Esophagus muscularis mucosa (tissue), 4 donors: ENCODE measurements around the gene GTF2H4. TPM values are rescaled to one million over a fixed set of nuclear protein-coding genes. Genes with fewer than 3 reads are reported as not detected.

Source experiments
- DNase-seq: peaks from one replicate; pipeline ENCODE4 v3.0.0-alpha.2; 2017; ENCODE audit errors: extremely low spot score
- H3K27ac ChIP-seq, 4 donors: fragments of 200-600 bp; sonication (generic); replicated peaks in 1 of 4; 1 replicate in 3 of 4; 2 replicates in 1 of 4; pipeline ENCODE4 v1.5.1; 2016 to 2019; ENCODE audit warnings: mild to moderate bottlenecking in 1 of 4
- H3K27me3 ChIP-seq, 4 donors: fragments of 200-600 bp; sonication (generic); one replicate each; pipeline versions ENCODE4 v1.5.1 to v1.6.0; 2016 to 2019
- H3K36me3 ChIP-seq, 4 donors: fragments of 200-600 bp; sonication (generic); one replicate each; pipeline ENCODE4 v1.5.1; 2016 to 2019
- H3K4me1 ChIP-seq, 4 donors: fragments of 200-600 bp; sonication (generic); one replicate each; pipeline ENCODE4 v1.5.1; 2016 to 2019
- H3K4me3 ChIP-seq, 4 donors: fragments of 200-600 bp; sonication (generic); 1 replicate in 2 of 4; 2 replicates in 2 of 4; pipeline ENCODE4 v1.5.1; 2016 to 2019; ENCODE audit warnings: mild to moderate bottlenecking in 4 of 4, moderate library complexity in 1 of 4
- H3K9me3 ChIP-seq, 4 donors: fragments of 200-600 bp; sonication (generic); 1 replicate in 3 of 4; 2 replicates in 1 of 4; pipeline ENCODE4 v1.5.1; 2016 to 2019
- EP300 ChIP-seq: sonication (generic); formaldehyde crosslinking; IDR thresholded peaks from one replicate; pipeline ENCODE4 v1.6.1; 2017; ENCODE audit warnings: antibody characterized with exemption
- POLR2A ChIP-seq: fragments of 450-650 bp; IDR thresholded peaks from one replicate; pipeline ENCODE4 v1.6.1; 2017; ENCODE audit warnings: antibody characterized with exemption, moderate library complexity, mild to moderate bottlenecking, low read depth
- POLR2AphosphoS5 ChIP-seq, 2 donors: sonication (generic); formaldehyde crosslinking; IDR thresholded peaks; one replicate each; pipeline ENCODE4 v1.6.1; 2017; ENCODE audit warnings: antibody characterized with exemption in 2 of 2
- WGBS: methylation state at CpG from one replicate; pipeline ENCODE4 v1.1.5; 2018; 5-methylcytosine and 5-hydroxymethylcytosine counted together
- intact Hi-C: fragments of 100-400 bp; cut with DNase I; formaldehyde crosslinking; loops from one replicate; pipeline ENCODE4 v1.15.1; 2023
- total RNA-seq, 4 donors: library from RNA; depleted of rRNA; stranded (reverse); fragments of >200 nt; gene quantifications; one replicate each; pipeline versions ENCODE4 v1.1.0 to v1.2.1, GENCODE V29; 2016
- TF ChIP-seq, protein P1 (sequence below), 3 experiments: fragments of 200-600 bp in 2 of 3; fragments of 450-650 bp in 1 of 3; sonication (generic) in 2 of 3; IDR thresholded peaks; one replicate each; pipeline ENCODE4 v1.5.1; 2017 to 2019; ENCODE audit warnings: antibody characterized with exemption in 3 of 3, mild to moderate bottlenecking in 2 of 3, moderate library complexity in 1 of 3

The GTF2H4 gene
- total RNA-seq, 4 donors from 2014 or later: 6.3 to 15.4 (median 8.2) TPM

DNA sequence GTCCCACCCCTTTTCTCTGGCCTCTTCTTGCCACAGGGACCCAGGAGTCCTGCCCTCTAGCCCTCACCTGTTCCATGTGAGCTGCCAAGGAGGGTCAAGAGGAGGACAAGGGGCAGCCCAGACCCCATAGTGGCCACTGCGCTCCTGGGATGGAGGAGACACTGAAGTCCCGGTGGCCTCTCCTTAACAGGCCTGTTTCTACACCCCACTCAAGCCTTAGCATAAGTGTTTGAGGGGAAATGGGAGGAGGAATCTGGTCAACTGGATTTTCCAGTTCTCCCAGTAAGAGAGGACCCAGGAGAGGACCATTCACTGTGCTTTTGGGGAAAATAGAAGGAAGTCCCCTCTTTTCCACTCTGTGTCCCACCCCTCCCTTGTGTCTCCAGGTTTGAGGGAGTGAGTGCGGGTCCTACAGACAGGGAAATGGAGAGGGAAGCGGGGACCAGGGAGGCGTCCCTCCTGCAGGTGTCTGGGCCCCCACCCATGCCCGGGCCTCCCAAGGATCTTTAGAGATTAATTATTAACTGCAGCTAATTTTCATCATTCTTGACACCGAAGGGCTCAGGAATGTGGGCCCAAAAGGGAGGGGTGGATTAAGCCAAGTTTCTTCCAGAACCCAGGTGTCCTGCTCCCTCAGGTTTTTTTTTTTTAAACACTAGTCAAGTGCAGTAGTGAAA lies 24.1 kb downstream of the GTF2H4 start, which contains the start of gene SFTA2:
Gene SFTA2, minus strand, starts transcription at position 202 of the 677 bp plus-strand sequence. Its CDS starts 74 bp downstream, at position 128.
- Histone ChIP-seq H3K36me3 (no peaks in the 10 kb centered on the region), H3K4me1 (no peaks in the 10 kb centered on the region), H3K4me3 (no peak within 1 kb of the TSS), H3K9me3 (peaks cover 0 to 9% (median 4%) of the 10 kb centered on the region in 4 donors), H3K27me3 (peaks cover 0 to 9% (median 0%) of the 10 kb centered on the region in 4 donors), H3K27ac (no peak within 1 kb of the TSS)
- TF ChIP-seq POLR2AphosphoS5 (IDR thresholded peaks at IDR 0.05): no peak
- TF ChIP-seq, protein P1, sequence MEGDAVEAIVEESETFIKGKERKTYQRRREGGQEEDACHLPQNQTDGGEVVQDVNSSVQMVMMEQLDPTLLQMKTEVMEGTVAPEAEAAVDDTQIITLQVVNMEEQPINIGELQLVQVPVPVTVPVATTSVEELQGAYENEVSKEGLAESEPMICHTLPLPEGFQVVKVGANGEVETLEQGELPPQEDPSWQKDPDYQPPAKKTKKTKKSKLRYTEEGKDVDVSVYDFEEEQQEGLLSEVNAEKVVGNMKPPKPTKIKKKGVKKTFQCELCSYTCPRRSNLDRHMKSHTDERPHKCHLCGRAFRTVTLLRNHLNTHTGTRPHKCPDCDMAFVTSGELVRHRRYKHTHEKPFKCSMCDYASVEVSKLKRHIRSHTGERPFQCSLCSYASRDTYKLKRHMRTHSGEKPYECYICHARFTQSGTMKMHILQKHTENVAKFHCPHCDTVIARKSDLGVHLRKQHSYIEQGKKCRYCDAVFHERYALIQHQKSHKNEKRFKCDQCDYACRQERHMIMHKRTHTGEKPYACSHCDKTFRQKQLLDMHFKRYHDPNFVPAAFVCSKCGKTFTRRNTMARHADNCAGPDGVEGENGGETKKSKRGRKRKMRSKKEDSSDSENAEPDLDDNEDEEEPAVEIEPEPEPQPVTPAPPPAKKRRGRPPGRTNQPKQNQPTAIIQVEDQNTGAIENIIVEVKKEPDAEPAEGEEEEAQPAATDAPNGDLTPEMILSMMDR (IDR thresholded peaks at IDR 0.05): no peak
- TF ChIP-seq EP300: no peak
- TF ChIP-seq POLR2A: no peak
- intact Hi-C loops: no loop called here
- no peak for DNase-seq
- 93% methylated on average over 7 of the region's 7 CpGs for WGBS

DNA sequence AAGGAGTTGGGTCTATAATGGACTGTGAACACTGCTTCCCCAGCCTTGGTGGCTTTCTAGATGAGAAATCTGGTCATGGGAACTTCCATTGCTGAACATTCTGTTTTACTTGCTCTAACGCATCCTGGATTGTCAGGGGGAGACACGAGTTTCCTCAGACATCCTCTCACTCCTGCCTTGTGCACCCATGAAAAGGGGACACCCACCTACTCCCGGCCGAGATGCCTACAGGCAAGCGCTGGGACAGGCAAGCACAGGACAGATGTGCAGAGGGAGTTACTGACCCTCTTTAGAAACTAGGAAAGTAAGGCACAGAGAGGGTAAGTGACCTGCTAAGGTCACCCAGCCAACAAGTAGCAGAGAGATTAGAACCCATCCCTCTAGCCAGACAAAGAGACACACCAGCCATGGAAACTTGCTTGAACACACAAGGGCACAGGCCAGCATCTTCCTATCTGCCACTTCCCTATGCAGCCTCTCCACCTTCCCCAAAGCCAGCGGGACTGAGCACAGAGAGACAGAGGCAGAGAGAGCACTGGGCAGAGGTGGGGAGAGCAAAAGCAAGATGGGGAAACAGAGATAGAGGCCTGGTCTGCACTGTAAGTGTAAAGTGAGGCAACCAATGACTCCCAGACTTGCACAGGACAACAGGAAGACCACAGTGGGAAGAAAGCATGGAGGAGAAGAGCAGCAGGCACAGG lies 24.8 kb downstream of the GTF2H4 start:
- intact Hi-C loops: no loop called here
- Histone ChIP-seq H3K27ac (no peak overlapping the region), H3K4me3 (no peak overlapping the region), H3K9me3 (peaks cover 0 to 9% (median 4%) of the 10 kb centered on the region in 4 donors), H3K36me3 (no peaks in the 10 kb centered on the region), H3K27me3 (peaks cover 0 to 14% (median 0%) of the 10 kb centered on the region in 4 donors), H3K4me1 (no peaks in the 10 kb centered on the region)
- WGBS: 86% methylated on average over 6 of the region's 6 CpGs
- no peak for TF ChIP-seq POLR2A
- TF ChIP-seq POLR2AphosphoS5 (IDR thresholded peaks at IDR 0.05): no peak
- TF ChIP-seq, protein P1 (IDR thresholded peaks at IDR 0.05): no peak
- TF ChIP-seq EP300: no peak
- no peak for DNase-seq

DNA sequence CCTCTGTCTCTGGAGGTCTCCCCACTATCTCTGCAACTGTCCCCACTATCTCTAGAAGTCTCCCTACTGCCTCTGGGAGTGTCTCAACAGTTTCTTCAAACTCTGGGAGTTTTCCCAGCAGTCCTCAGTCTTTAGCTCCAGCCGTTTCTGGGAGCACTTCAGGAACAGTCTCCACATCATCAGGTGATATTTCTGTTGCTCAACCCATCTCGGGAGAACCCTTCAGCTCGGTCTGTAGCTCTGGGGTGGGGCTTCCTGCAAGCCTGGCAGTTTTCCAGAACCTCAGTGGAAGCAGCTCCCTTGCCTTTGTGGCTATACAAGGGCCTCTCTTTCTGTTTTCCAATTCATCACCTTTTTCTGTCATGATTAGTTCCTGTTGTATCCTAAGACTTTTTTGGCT lies 27.0 kb downstream of the GTF2H4 start:
- H3K27ac ChIP-seq: no peak overlapping the region
- intact Hi-C loops: no loop called here
- no peaks in the 10 kb centered on the region for H3K9me3 ChIP-seq
- peaks cover 0 to 10% (median 9%) of the 10 kb centered on the region in 4 donors for H3K4me1 ChIP-seq
- H3K4me3 ChIP-seq: no peak overlapping the region
- DNase-seq: no peak
- peaks cover 0 to 26% (median 0%) of the 10 kb centered on the region in 4 donors for H3K27me3 ChIP-seq
- no peak for TF ChIP-seq POLR2AphosphoS5 (IDR thresholded peaks at IDR 0.05)
- TF ChIP-seq, protein P1 (IDR thresholded peaks at IDR 0.05): no peak
- TF ChIP-seq EP300: no peak
- no peak for TF ChIP-seq POLR2A
- 35% methylated on average over 3 of the region's 3 CpGs for WGBS
- H3K36me3 ChIP-seq: no peaks in the 10 kb centered on the region

DNA sequence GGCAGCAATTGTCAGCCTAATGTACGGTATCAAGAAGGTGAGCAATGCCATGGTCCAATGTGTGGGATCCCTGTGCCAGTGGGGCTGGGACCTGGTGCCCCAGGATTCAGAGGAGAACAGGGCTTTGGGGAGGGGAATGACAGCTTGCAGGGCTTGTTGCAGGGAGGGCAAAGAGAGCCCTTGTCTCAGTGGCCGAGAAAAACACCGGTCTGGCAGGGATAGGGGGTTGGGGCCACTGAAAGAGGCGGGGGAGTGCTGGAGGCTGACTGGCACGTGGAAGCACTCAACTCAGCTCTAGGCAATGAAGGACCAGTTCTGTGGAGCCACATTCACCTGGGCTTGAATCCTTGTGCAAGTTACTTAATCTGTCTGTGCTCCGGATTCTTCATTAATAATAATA lies 29.3 kb downstream of the GTF2H4 start:
- WGBS: 90% methylated on average over 6 of the region's 6 CpGs
- Histone ChIP-seq H3K9me3 (no peaks in the 10 kb centered on the region), H3K4me3 (no peak overlapping the region), H3K36me3 (no peaks in the 10 kb centered on the region), H3K4me1 (peaks cover 3 to 13% (median 10%) of the 10 kb centered on the region in 4 donors), H3K27ac (no peak overlapping the region), H3K27me3 (peaks cover 0 to 43% (median 0%) of the 10 kb centered on the region in 4 donors)
- intact Hi-C loops: no loop called here
- TF ChIP-seq EP300 (no peak), POLR2AphosphoS5 (IDR thresholded peaks at IDR 0.05) (no peak), POLR2A (no peak)
- TF ChIP-seq, protein P1 (IDR thresholded peaks at IDR 0.05): no peak
- no peak for DNase-seq
